GM23338 (cell line): ENCODE measurements around the gene CMPK2. TPM values are rescaled to one million over a fixed set of nuclear protein-coding genes. Genes with fewer than 3 reads are reported as not detected.

Experiments
- ATAC-seq: fragments of 200-7000 bp; cut with Tn5 transposase; 3 replicates; pipeline ENCODE4 v1.9.1; 2020
- DNase-seq: peaks from one replicate; pipeline ENCODE4 v3.0.0-alpha.2; 2015; ENCODE audit warnings: low spot score
- H2AFZ ChIP-seq: fragments of 200-600 bp; sonication (generic); 2 replicates; pipeline ENCODE4 v1.8.0; 2016; ENCODE audit warnings: antibody characterized with exemption, mild to moderate bottlenecking, moderate library complexity
- H3F3A ChIP-seq: fragments of 200-600 bp; sonication (generic); replicated peaks from 2 replicates; pipeline ENCODE4 v1.8.0; 2017; ENCODE audit warnings: antibody characterized with exemption, mixed run types, low read depth
- H3K27ac ChIP-seq: fragments of 200-600 bp; sonication (generic); 2 replicates; pipeline ENCODE4 v1.6.1; 2016; ENCODE audit warnings: low read depth
- H3K27me3 ChIP-seq: fragments of 200-600 bp; sonication (generic); 2 replicates; pipeline ENCODE4 v1.8.0; 2016; ENCODE audit warnings: mild to moderate bottlenecking, mixed run types, moderate library complexity; ENCODE audit not compliant: insufficient read depth
- H3K36me3 ChIP-seq: fragments of 200-600 bp; sonication (generic); 2 replicates; pipeline ENCODE4 v1.8.0; 2016; ENCODE audit warnings: mild to moderate bottlenecking; ENCODE audit not compliant: insufficient read depth
- H3K4me1 ChIP-seq: fragments of 200-600 bp; sonication (generic); 2 replicates; pipeline ENCODE4 v1.8.0; 2016; ENCODE audit warnings: mild to moderate bottlenecking, moderate library complexity; ENCODE audit not compliant: insufficient read depth
- H3K4me2 ChIP-seq: fragments of 200-600 bp; sonication (generic); 2 replicates; pipeline ENCODE4 v1.7.1; 2017; ENCODE audit warnings: mixed run types
- H3K4me3 ChIP-seq: fragments of 200-600 bp; sonication (generic); 2 replicates; pipeline ENCODE4 v1.6.1; 2016; ENCODE audit warnings: mixed run types
- H3K79me2 ChIP-seq: fragments of 200-600 bp; sonication (generic); replicated peaks from 2 replicates; pipeline ENCODE4 v1.8.0; 2017; ENCODE audit warnings: mild to moderate bottlenecking; ENCODE audit not compliant: insufficient read depth
- H3K9me2 ChIP-seq: fragments of 200-600 bp; sonication (generic); 2 replicates; pipeline ENCODE4 v1.8.0; 2017; ENCODE audit not compliant: insufficient read depth
- H4K20me1 ChIP-seq: fragments of 200-600 bp; sonication (generic); replicated peaks from 2 replicates; pipeline ENCODE4 v1.8.0; 2017; ENCODE audit warnings: mild to moderate bottlenecking; ENCODE audit not compliant: insufficient read depth
- H3K27ac Mint-ChIP-seq: 2 replicates; pipeline ENCODE4 v1.8.0; 2020; ENCODE audit warnings: inconsistent platforms, mild to moderate bottlenecking, moderate library complexity, mixed read lengths
- H3K27me3 Mint-ChIP-seq: 3 replicates; pipeline ENCODE4 v1.8.0; 2022; ENCODE audit warnings: low read depth, mild to moderate bottlenecking, moderate library complexity, mixed read lengths, inconsistent platforms; ENCODE audit not compliant: insufficient read depth, poor library complexity
- H3K36me3 Mint-ChIP-seq: 3 replicates; pipeline ENCODE4 v1.8.0; 2021; ENCODE audit warnings: low read depth, mild to moderate bottlenecking, inconsistent platforms, moderate library complexity, mixed read lengths
- H3K4me1 Mint-ChIP-seq: 3 replicates; pipeline ENCODE4 v1.8.0; 2020; ENCODE audit warnings: mild to moderate bottlenecking, inconsistent platforms, mixed read lengths
- H3K4me3 Mint-ChIP-seq: 3 replicates; pipeline ENCODE4 v1.8.0; 2021; ENCODE audit warnings: moderate library complexity, mild to moderate bottlenecking, inconsistent platforms, mixed read lengths
- H3K9me3 Mint-ChIP-seq: 3 replicates; pipeline ENCODE4 v1.8.0; 2020; ENCODE audit warnings: moderate library complexity, mild to moderate bottlenecking, inconsistent platforms, mixed read lengths
- CREB1 ChIP-seq: fragments of 250-450 bp; sonication (Bioruptor Pico); IDR thresholded peaks from 2 replicates; pipeline ENCODE4 v1.5.0; 2020; ENCODE audit warnings: low read depth, mild to moderate bottlenecking, moderate library complexity
- EZH2 ChIP-seq: fragments of 200-600 bp; sonication (generic); IDR thresholded peaks from one replicate; pipeline ENCODE4 v1.8.0; 2017; ENCODE audit warnings: antibody characterized with exemption, mild to moderate bottlenecking, low read depth; ENCODE audit not compliant: unreplicated experiment
- JUNB ChIP-seq: IDR thresholded peaks from one replicate; pipeline ENCODE4 v1.6.1; 2016; ENCODE audit warnings: antibody characterized with exemption; ENCODE audit not compliant: unreplicated experiment
- ZNF331 ChIP-seq: fragments of 250-450 bp; sonication (Bioruptor Pico); IDR thresholded peaks from 2 replicates; pipeline ENCODE4 v1.5.0; 2020; ENCODE audit warnings: low read depth, mild to moderate bottlenecking, moderate library complexity
- long read RNA-seq: library from polyadenylated mRNA; unstranded; transcript quantifications from one replicate; pipeline ENCODE4 v2.0.0, GENCODE V29; 2020; ENCODE audit not compliant: unreplicated experiment
- polyA plus RNA-seq: library from polyadenylated mRNA; unstranded; fragments of >200 nt; fragmentation: Nextera tagmentation; extraction: Ambion mirVana; gene quantifications from 2 replicates; pipeline ENCODE4 v1.2.1, GENCODE V29; 2016
- total RNA-seq: library from RNA; depleted of rRNA; stranded (reverse); fragments of >200 nt; shearing (Covaris generic); gene quantifications from 2 replicates; pipeline ENCODE4 v1.2.3, GENCODE V29; 2014; rRNA removed
- TF ChIP-seq, protein P1 (sequence below): IDR thresholded peaks from one replicate; pipeline ENCODE4 v1.6.1; 2018; ENCODE audit warnings: antibody characterized with exemption; ENCODE audit not compliant: unreplicated experiment
- TF ChIP-seq, protein P2 (sequence below): fragments of 250-450 bp; sonication (Bioruptor Pico); IDR thresholded peaks from 2 replicates; pipeline ENCODE4 v1.5.0; 2020; ENCODE audit warnings: mild to moderate bottlenecking, moderate library complexity

Gene CMPK2, protein sequence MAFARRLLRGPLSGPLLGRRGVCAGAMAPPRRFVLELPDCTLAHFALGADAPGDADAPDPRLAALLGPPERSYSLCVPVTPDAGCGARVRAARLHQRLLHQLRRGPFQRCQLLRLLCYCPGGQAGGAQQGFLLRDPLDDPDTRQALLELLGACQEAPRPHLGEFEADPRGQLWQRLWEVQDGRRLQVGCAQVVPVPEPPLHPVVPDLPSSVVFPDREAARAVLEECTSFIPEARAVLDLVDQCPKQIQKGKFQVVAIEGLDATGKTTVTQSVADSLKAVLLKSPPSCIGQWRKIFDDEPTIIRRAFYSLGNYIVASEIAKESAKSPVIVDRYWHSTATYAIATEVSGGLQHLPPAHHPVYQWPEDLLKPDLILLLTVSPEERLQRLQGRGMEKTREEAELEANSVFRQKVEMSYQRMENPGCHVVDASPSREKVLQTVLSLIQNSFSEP
- total RNA-seq = 0.12 and 0.56 TPM in 2 replicates
- 0.13 and 0.35 TPM in 2 replicates for polyA plus RNA-seq
- long read RNA-seq, partial matches to known transcripts = 0 of 1 reads
- long read RNA-seq, other reads (novel, unspliced or antisense) = 0 of 1 reads

DNA sequence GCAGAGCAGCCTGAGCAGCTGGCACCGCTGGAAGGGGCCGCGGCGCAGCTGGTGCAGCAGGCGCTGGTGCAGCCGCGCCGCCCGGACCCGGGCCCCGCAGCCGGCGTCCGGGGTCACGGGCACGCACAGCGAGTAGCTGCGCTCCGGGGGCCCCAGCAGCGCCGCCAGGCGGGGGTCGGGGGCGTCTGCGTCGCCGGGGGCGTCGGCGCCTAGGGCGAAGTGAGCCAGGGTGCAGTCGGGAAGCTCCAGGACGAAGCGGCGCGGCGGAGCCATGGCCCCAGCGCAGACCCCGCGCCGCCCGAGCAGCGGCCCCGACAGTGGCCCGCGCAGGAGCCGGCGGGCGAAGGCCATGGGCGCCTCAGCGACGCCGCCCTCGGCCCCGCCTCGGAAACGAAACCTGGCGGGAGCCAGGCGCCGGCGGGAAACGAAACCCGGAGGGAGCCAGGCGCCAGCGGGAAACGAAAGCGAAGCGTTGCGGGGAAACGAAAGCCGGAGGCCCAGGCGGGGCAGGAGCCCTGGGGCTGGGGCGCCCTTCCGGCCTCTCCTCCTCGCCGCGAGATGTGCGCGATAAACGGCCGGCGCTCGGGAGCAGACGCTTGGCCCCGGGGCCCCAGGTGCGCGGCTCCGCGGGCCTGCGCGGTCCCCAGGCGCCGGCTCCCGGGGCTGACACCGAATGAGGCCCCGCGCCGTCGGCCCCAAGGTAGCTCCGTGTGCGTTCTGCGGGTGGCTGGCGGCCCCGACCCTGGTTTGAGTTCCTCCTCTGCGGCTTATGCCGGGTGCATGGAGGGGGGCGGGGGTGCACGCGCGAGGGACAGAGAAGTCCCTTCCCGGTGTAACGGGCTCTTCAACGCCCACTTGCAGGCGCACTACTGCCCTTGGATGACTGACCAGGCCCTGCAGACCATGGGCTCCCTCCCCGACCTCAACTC lies at the start of gene CMPK2:
Gene CMPK2, minus strand, starts transcription at position 562 of the 929 bp plus-strand sequence. Its CDS starts 211 bp downstream, at position 351.
- Mint-ChIP-seq H3K4me1 (peaks cover 6% of the 10 kb centered on the region), H3K4me3 (peak within 1 kb of the TSS; percentile 81), H3K27ac (no peak within 1 kb of the TSS), H3K36me3 (peaks cover 2% of the 10 kb centered on the region), H3K9me3 (peaks cover 12% of the 10 kb centered on the region), H3K27me3 (peaks cover 26% of the 10 kb centered on the region)
- peaks cover 15% of the 10 kb centered on the region; the same call in 1 of the 2 replicates for H3K9me2 ChIP-seq
- 0 out of 2 replicates have a peak, but pooled peaks cover 2% of the 10 kb centered on the region for H3K4me1 ChIP-seq
- peak; percentile 83 for ATAC-seq
- TF ChIP-seq, protein P1, sequence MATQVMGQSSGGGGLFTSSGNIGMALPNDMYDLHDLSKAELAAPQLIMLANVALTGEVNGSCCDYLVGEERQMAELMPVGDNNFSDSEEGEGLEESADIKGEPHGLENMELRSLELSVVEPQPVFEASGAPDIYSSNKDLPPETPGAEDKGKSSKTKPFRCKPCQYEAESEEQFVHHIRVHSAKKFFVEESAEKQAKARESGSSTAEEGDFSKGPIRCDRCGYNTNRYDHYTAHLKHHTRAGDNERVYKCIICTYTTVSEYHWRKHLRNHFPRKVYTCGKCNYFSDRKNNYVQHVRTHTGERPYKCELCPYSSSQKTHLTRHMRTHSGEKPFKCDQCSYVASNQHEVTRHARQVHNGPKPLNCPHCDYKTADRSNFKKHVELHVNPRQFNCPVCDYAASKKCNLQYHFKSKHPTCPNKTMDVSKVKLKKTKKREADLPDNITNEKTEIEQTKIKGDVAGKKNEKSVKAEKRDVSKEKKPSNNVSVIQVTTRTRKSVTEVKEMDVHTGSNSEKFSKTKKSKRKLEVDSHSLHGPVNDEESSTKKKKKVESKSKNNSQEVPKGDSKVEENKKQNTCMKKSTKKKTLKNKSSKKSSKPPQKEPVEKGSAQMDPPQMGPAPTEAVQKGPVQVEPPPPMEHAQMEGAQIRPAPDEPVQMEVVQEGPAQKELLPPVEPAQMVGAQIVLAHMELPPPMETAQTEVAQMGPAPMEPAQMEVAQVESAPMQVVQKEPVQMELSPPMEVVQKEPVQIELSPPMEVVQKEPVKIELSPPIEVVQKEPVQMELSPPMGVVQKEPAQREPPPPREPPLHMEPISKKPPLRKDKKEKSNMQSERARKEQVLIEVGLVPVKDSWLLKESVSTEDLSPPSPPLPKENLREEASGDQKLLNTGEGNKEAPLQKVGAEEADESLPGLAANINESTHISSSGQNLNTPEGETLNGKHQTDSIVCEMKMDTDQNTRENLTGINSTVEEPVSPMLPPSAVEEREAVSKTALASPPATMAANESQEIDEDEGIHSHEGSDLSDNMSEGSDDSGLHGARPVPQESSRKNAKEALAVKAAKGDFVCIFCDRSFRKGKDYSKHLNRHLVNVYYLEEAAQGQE = no peak
- TF ChIP-seq EZH2 = peak; percentile 3
- no peaks in the 10 kb centered on the region; the same call in 1 of the 2 replicates for H3F3A ChIP-seq
- H3K79me2 ChIP-seq = no peaks in the 10 kb centered on the region
- peaks cover 48% of the 10 kb centered on the region for H3K27me3 ChIP-seq
- peak within 1 kb of the TSS; percentile 90 for H3K4me2 ChIP-seq
- no peak within 1 kb of the TSS for H3K27ac ChIP-seq
- H4K20me1 ChIP-seq = no peaks in the 10 kb centered on the region
- H3K4me3 ChIP-seq = peak within 1 kb of the TSS; percentile 71
- peak; percentile 84 for DNase-seq
- H3K36me3 ChIP-seq = no peaks in the 10 kb centered on the region
- H2AFZ ChIP-seq = peak within 1 kb of the TSS; percentile 99

DNA sequence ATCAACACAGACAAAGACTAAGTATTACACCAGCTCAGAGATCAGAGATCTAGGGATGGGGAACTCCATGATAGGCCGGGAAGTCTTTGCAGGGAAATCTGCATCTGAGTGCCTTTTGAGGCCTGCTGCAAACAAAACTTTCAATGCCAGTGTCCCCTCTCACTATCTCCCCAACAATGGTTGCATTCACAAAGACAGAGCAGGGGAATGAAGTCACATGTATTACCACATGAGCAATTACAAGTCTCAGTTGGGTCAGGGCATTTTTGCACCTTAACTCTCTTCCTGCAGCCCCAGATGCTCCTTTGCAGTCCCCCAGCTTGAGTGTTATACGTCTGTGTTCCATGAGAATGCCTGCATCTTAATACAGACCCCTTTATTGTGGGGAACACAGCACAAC lies 49.7 kb upstream of the CMPK2 start:
- H3K4me3 Mint-ChIP-seq = no peak overlapping the region
- no peaks in the 10 kb centered on the region for H3F3A ChIP-seq
- peak overlapping the region; percentile 47; the same call in 1 of the 2 replicates for H3K4me2 ChIP-seq
- peaks cover 9% of the 10 kb centered on the region; the same call in 2 of the 3 replicates for H3K9me3 Mint-ChIP-seq
- H2AFZ ChIP-seq = peak overlapping the region; percentile 35; the same call in 1 of the 2 replicates
- peaks cover 24% of the 10 kb centered on the region for H3K4me1 Mint-ChIP-seq
- H4K20me1 ChIP-seq = no peaks in the 10 kb centered on the region
- H3K9me2 ChIP-seq = no peaks in the 10 kb centered on the region
- H3K4me1 ChIP-seq = peaks cover 8% of the 10 kb centered on the region
- peaks cover 4% of the 10 kb centered on the region; the same call in 2 of the 3 replicates for H3K36me3 Mint-ChIP-seq
- peaks cover 28% of the 10 kb centered on the region for H3K27me3 ChIP-seq
- H3K27ac Mint-ChIP-seq = no peak overlapping the region
- no peak overlapping the region for H3K27ac ChIP-seq
- H3K4me3 ChIP-seq = no peak overlapping the region
- DNase-seq (peak; percentile 35), ATAC-seq (peak; percentile 18)
- H3K36me3 ChIP-seq = no peaks in the 10 kb centered on the region
- H3K79me2 ChIP-seq = peaks cover 4% of the 10 kb centered on the region; the same call in 1 of the 2 replicates
- H3K27me3 Mint-ChIP-seq = peaks cover 11% of the 10 kb centered on the region
- TF ChIP-seq EZH2 (no peak), JUNB (no peak), ZNF331 (CRISPR knock-in tag) (no peak), CREB1 (no peak)
- TF ChIP-seq, protein P2, sequence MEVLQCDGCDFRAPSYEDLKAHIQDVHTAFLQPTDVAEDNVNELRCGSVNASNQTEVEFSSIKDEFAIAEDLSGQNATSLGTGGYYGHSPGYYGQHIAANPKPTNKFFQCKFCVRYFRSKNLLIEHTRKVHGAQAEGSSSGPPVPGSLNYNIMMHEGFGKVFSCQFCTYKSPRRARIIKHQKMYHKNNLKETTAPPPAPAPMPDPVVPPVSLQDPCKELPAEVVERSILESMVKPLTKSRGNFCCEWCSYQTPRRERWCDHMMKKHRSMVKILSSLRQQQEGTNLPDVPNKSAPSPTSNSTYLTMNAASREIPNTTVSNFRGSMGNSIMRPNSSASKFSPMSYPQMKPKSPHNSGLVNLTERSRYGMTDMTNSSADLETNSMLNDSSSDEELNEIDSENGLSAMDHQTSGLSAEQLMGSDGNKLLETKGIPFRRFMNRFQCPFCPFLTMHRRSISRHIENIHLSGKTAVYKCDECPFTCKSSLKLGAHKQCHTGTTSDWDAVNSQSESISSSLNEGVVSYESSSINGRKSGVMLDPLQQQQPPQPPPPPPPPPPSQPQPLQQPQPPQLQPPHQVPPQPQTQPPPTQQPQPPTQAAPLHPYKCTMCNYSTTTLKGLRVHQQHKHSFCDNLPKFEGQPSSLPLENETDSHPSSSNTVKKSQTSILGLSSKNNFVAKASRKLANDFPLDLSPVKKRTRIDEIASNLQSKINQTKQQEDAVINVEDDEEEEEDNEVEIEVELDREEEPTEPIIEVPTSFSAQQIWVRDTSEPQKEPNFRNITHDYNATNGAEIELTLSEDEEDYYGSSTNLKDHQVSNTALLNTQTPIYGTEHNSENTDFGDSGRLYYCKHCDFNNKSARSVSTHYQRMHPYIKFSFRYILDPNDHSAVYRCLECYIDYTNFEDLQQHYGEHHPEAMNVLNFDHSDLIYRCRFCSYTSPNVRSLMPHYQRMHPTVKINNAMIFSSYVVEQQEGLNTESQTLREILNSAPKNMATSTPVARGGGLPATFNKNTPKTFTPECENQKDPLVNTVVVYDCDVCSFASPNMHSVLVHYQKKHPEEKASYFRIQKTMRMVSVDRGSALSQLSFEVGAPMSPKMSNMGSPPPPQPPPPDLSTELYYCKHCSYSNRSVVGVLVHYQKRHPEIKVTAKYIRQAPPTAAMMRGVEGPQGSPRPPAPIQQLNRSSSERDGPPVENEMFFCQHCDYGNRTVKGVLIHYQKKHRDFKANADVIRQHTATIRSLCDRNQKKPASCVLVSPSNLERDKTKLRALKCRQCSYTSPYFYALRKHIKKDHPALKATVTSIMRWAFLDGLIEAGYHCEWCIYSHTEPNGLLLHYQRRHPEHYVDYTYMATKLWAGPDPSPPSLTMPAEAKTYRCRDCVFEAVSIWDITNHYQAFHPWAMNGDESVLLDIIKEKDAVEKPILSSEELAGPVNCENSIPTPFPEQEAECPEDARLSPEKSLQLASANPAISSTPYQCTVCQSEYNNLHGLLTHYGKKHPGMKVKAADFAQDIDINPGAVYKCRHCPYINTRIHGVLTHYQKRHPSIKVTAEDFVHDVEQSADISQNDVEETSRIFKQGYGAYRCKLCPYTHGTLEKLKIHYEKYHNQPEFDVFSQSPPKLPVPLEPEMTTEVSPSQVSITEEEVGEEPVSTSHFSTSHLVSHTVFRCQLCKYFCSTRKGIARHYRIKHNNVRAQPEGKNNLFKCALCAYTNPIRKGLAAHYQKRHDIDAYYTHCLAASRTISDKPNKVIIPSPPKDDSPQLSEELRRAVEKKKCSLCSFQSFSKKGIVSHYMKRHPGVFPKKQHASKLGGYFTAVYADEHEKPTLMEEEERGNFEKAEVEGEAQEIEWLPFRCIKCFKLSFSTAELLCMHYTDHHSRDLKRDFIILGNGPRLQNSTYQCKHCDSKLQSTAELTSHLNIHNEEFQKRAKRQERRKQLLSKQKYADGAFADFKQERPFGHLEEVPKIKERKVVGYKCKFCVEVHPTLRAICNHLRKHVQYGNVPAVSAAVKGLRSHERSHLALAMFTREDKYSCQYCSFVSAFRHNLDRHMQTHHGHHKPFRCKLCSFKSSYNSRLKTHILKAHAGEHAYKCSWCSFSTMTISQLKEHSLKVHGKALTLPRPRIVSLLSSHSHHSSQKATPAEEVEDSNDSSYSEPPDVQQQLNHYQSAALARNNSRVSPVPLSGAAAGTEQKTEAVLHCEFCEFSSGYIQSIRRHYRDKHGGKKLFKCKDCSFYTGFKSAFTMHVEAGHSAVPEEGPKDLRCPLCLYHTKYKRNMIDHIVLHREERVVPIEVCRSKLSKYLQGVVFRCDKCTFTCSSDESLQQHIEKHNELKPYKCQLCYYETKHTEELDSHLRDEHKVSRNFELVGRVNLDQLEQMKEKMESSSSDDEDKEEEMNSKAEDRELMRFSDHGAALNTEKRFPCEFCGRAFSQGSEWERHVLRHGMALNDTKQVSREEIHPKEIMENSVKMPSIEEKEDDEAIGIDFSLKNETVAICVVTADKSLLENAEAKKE (CRISPR knock-in tag) = no peak
